Neural progenitor cell (in vitro differentiated cells): ENCODE data around the gene ALLC. TPM values are rescaled to one million over a fixed set of nuclear protein-coding genes. Genes with fewer than 3 reads are reported as not detected.
A peak's percentile ranks its signal among the peaks of the same experiment; 100 is the strongest.

Experiments
- DNase-seq: peaks from one replicate; pipeline ENCODE4 v3.0.0-alpha.2; 2016; ENCODE audit warnings: low spot score
- H2AFZ ChIP-seq: fragments of 200-600 bp; sonication (generic); replicated peaks from 2 replicates; pipeline ENCODE4 v1.6.1; 2016; ENCODE audit warnings: antibody characterized with exemption
- H3F3A ChIP-seq: fragments of 200-600 bp; sonication (generic); 2 replicates; pipeline ENCODE4 v1.6.1; 2016; ENCODE audit warnings: antibody characterized with exemption, low read depth
- H3K27ac ChIP-seq: fragments of 200-600 bp; sonication (generic); 2 replicates; pipeline ENCODE4 v1.5.1; 2016; ENCODE audit warnings: mild to moderate bottlenecking
- H3K27me3 ChIP-seq: fragments of 200-600 bp; sonication (generic); 2 replicates; pipeline ENCODE4 v1.6.1; 2016; ENCODE audit warnings: mild to moderate bottlenecking, moderate library complexity
- H3K36me3 ChIP-seq: fragments of 200-600 bp; sonication (generic); 2 replicates; pipeline ENCODE4 v1.5.1; 2016
- H3K4me1 ChIP-seq: fragments of 200-600 bp; sonication (generic); 2 replicates; pipeline ENCODE4 v1.6.1; 2016; ENCODE audit warnings: mixed run types
- H3K4me2 ChIP-seq: fragments of 200-600 bp; sonication (generic); 2 replicates; pipeline ENCODE4 v1.6.1; 2016
- H3K4me3 ChIP-seq: fragments of 200-600 bp; sonication (generic); 2 replicates; pipeline ENCODE4 v1.5.1; 2016
- H3K79me2 ChIP-seq: fragments of 200-600 bp; sonication (generic); 2 replicates; pipeline ENCODE4 v1.6.1; 2016; ENCODE audit warnings: low read depth
- H3K9ac ChIP-seq: fragments of 200-600 bp; sonication (generic); 2 replicates; pipeline ENCODE4 v1.6.1; 2016
- H3K9me3 ChIP-seq: fragments of 200-600 bp; sonication (generic); 2 replicates; pipeline ENCODE4 v1.5.1; 2016; ENCODE audit warnings: low read depth
- H4K20me1 ChIP-seq: fragments of 200-600 bp; sonication (generic); 2 replicates; pipeline ENCODE4 v1.6.1; 2016; ENCODE audit warnings: low read depth
- H3K27ac Mint-ChIP-seq: 3 replicates; pipeline ENCODE4 v1.8.0; 2021; ENCODE audit warnings: mixed read lengths
- H3K27me3 Mint-ChIP-seq: 2 replicates; pipeline ENCODE4 v1.8.0; 2022; ENCODE audit warnings: low read depth, mild to moderate bottlenecking, inconsistent platforms, moderate library complexity, mixed read lengths; ENCODE audit not compliant: insufficient read depth
- H3K36me3 Mint-ChIP-seq: 3 replicates; pipeline ENCODE4 v1.8.0; 2021; ENCODE audit warnings: mixed read lengths
- H3K4me1 Mint-ChIP-seq: 3 replicates; pipeline ENCODE4 v1.8.0; 2021; ENCODE audit warnings: mixed read lengths
- H3K4me3 Mint-ChIP-seq: 3 replicates; pipeline ENCODE4 v1.8.0; 2021; ENCODE audit warnings: mild to moderate bottlenecking, moderate library complexity, mixed read lengths
- H3K9me3 Mint-ChIP-seq: 3 replicates; pipeline ENCODE4 v1.8.0; 2020; ENCODE audit warnings: mixed read lengths
- EZH2 ChIP-seq: fragments of 200-600 bp; sonication (generic); IDR thresholded peaks from 2 replicates; pipeline ENCODE4 v1.6.1; 2017; ENCODE audit warnings: antibody characterized with exemption, mild to moderate bottlenecking, moderate library complexity
- EZH2phosphoT487 ChIP-seq: fragments of 200-600 bp; sonication (generic); IDR thresholded peaks from 2 replicates; pipeline ENCODE4 v1.6.1; 2017; ENCODE audit warnings: antibody characterized with exemption
- total RNA-seq: library from RNA; depleted of rRNA; stranded (reverse); fragments of >200 nt; gene quantifications from 2 replicates; pipeline ENCODE4 v1.2.3, GENCODE V29; 2015; ENCODE audit warnings: low replicate concordance
- TF ChIP-seq, protein P1 (sequence below): fragments of 200-600 bp; sonication (generic); IDR thresholded peaks from 2 replicates; pipeline ENCODE4 v1.5.1; 2017; ENCODE audit warnings: antibody characterized with exemption, mild to moderate bottlenecking

Gene ALLC
- total RNA-seq, 1 donor from 2014 or later: not detected

DNA sequence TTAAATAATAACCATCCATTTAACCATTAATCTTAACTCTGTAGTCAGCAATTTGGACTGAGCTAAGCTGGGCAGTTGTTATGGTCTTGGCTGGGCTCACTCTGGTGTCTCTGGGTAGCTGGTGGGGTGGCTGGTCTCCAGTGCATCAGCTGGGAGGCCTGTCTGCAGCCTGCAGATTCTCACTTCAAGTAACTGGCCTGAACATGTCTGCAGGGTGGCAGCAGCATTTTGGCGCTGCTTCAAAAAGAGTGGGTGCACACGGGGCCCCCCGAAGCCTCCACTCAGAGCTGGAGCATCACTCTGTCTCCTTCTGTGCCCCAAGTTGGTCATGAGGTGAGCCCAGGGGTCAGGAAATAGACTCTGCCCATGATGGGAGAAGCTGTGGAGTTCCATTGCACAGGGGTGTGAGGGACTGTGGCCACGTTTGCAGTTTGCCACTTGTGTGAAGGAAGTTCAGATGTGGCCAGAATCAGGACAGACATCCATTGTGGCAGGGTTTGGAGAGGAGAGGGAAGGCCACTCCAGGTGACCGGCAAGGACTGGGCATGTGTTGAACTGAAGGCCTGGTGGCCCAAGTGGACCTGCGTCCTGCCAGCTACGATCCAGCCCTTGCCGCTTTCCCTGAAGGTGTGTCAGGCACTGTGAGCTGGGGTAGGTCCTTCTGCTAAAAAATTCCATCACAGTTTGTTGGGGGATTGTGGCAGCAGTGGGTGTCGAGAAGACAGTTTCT lies 4.9 kb upstream of the ALLC start:
- Histone ChIP-seq H3K4me2 (no peak overlapping the region), H3K27me3 (no peaks in the 10 kb centered on the region), H3K9me3 (no peaks in the 10 kb centered on the region), H3K27ac (no peak overlapping the region), H3K79me2 (no peaks in the 10 kb centered on the region), H2AFZ (no peak overlapping the region), H3K36me3 (no peaks in the 10 kb centered on the region), H4K20me1 (no peaks in the 10 kb centered on the region), H3K4me1 (peaks cover 14% of the 10 kb centered on the region), H3K9ac (no peak overlapping the region), H3K4me3 (no peak overlapping the region), H3F3A (peaks cover 22% of the 10 kb centered on the region)
- Mint-ChIP-seq H3K4me1 (peaks cover 69% of the 10 kb centered on the region), H3K9me3 (peaks cover 6% of the 10 kb centered on the region), H3K27ac (no peak overlapping the region), H3K27me3 (peaks cover 15% of the 10 kb centered on the region), H3K36me3 (no peaks in the 10 kb centered on the region), H3K4me3 (no peak overlapping the region)
- no peak for TF ChIP-seq EZH2
- TF ChIP-seq, protein P1, sequence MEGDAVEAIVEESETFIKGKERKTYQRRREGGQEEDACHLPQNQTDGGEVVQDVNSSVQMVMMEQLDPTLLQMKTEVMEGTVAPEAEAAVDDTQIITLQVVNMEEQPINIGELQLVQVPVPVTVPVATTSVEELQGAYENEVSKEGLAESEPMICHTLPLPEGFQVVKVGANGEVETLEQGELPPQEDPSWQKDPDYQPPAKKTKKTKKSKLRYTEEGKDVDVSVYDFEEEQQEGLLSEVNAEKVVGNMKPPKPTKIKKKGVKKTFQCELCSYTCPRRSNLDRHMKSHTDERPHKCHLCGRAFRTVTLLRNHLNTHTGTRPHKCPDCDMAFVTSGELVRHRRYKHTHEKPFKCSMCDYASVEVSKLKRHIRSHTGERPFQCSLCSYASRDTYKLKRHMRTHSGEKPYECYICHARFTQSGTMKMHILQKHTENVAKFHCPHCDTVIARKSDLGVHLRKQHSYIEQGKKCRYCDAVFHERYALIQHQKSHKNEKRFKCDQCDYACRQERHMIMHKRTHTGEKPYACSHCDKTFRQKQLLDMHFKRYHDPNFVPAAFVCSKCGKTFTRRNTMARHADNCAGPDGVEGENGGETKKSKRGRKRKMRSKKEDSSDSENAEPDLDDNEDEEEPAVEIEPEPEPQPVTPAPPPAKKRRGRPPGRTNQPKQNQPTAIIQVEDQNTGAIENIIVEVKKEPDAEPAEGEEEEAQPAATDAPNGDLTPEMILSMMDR: no peak
- no peak for TF ChIP-seq EZH2phosphoT487
- no peak for DNase-seq

DNA sequence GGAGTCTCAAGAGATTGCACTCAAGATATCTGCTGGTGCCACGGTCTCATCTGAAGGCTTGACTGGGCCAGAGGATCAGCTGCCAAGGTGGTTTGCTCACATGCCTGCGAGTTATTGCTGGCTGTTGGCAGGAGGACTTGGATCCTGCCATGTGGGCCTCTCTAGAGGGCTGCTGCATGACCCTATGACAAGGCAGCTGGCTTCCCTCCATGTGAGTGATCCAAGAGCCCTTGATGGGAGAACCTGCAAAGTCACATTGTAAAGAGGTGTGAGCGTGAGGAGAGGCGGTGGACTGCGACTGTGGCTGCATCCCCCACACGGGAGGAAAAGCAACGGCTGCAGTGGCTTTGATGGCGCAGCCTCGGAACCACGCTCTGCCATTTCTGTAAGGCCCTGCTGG lies 4.0 kb upstream of the ALLC start:
- Mint-ChIP-seq H3K9me3 (peaks cover 6% of the 10 kb centered on the region), H3K36me3 (no peaks in the 10 kb centered on the region), H3K27me3 (peaks cover 15% of the 10 kb centered on the region), H3K27ac (peak overlapping the region; percentile 36), H3K4me1 (peaks cover 74% of the 10 kb centered on the region), H3K4me3 (no peak overlapping the region)
- H3K27me3 ChIP-seq: no peaks in the 10 kb centered on the region
- H3K27ac ChIP-seq: no peak overlapping the region
- no peaks in the 10 kb centered on the region for H3K79me2 ChIP-seq
- no peaks in the 10 kb centered on the region for H3K9me3 ChIP-seq
- H3K9ac ChIP-seq: no peak overlapping the region
- no peaks in the 10 kb centered on the region for H3K36me3 ChIP-seq
- no peaks in the 10 kb centered on the region for H4K20me1 ChIP-seq
- TF ChIP-seq EZH2: no peak
- no peak for TF ChIP-seq EZH2phosphoT487
- TF ChIP-seq, protein P1: no peak
- H3K4me3 ChIP-seq: no peak overlapping the region
- no peak for DNase-seq
- no peak overlapping the region for H2AFZ ChIP-seq
- peaks cover 16% of the 10 kb centered on the region for H3K4me1 ChIP-seq
- peaks cover 22% of the 10 kb centered on the region for H3F3A ChIP-seq
- H3K4me2 ChIP-seq: no peak overlapping the region

DNA sequence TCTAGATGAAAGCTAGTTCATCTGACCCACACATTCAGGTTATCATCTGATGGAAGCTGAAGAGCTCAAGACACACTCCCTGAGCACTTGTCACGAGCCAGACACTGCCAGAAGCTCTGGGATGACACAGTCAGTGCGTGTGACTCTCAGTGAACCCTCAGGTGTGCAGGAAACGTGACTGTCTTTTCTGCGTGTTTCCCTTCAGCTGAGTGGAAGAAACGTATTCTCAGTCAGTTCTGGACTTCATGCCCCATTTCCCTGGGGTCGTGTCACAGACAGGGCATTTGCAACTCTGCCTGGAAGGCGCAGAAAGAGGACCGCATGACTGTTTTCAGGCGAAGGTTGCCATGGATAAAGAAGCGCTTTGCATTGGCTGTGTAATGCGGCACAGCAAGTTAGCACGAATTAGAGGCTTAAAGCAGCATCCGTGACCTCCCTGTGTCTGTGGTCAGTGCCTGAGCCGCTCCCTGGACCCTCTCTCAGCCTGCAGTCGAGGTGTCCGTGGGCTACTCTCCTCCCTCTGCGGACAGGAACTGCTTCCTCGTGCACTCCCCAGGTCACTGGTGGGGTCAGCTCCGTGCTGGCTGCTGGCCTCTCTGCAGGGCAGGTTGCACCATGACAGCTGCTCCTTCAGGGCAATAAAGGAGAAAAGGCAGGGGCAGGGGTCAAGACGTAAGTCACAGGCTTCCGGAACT lies 3.3 kb upstream of the ALLC start:
- no peaks in the 10 kb centered on the region for H3K36me3 Mint-ChIP-seq
- H3K4me3 Mint-ChIP-seq: no peak overlapping the region
- H3K9me3 ChIP-seq: no peaks in the 10 kb centered on the region
- H3K4me1 ChIP-seq: peaks cover 20% of the 10 kb centered on the region
- H3K79me2 ChIP-seq: no peaks in the 10 kb centered on the region
- no peak overlapping the region for H3K27ac ChIP-seq
- DNase-seq: no peak
- no peaks in the 10 kb centered on the region for H3K27me3 ChIP-seq
- no peak overlapping the region for H3K4me3 ChIP-seq
- H3K27me3 Mint-ChIP-seq: peaks cover 17% of the 10 kb centered on the region
- no peak overlapping the region for H3K4me2 ChIP-seq
- TF ChIP-seq, protein P1: no peak
- TF ChIP-seq EZH2phosphoT487 (no peak), EZH2 (no peak)
- H4K20me1 ChIP-seq: no peaks in the 10 kb centered on the region
- H3K27ac Mint-ChIP-seq: peak overlapping the region; percentile 53
- peaks cover 6% of the 10 kb centered on the region for H3K9me3 Mint-ChIP-seq
- H2AFZ ChIP-seq: no peak overlapping the region
- no peak overlapping the region for H3K9ac ChIP-seq
- H3F3A ChIP-seq: peaks cover 22% of the 10 kb centered on the region
- peaks cover 78% of the 10 kb centered on the region for H3K4me1 Mint-ChIP-seq
- H3K36me3 ChIP-seq: no peaks in the 10 kb centered on the region
